Gastrocnemius medialis (tissue), 4 donors: ENCODE data around the gene NFKBIB. TPM values are rescaled to one million over a fixed set of nuclear protein-coding genes. Genes with fewer than 3 reads are reported as not detected.

Experiments used
- ATAC-seq, 2 donors: fragments of 150-250 bp; one replicate each; pipeline ENCODE4 v1.9.1; 2016
- DNase-seq, 2 donors: peaks; one replicate each; pipeline ENCODE4 v3.0.0-alpha.2; 2019
- H3K27ac ChIP-seq, 4 donors: fragments of 200-600 bp; sonication (generic); 1 replicate in 1 of 4; 2 replicates in 3 of 4; pipeline ENCODE4 v1.5.1; 2016 to 2018; ENCODE audit warnings: mild to moderate bottlenecking in 2 of 4, moderate library complexity in 1 of 4
- H3K27me3 ChIP-seq, 3 donors: fragments of 200-600 bp; sonication (generic) in 2 of 3; 1 replicate in 1 of 3; 2 replicates in 2 of 3; pipeline versions ENCODE4 v1.5.1 to v1.6.0; 2016 to 2019; ENCODE audit warnings: mild to moderate bottlenecking in 1 of 3, moderate library complexity in 1 of 3
- H3K36me3 ChIP-seq, 2 donors: fragments of 200-600 bp; sonication (generic) in 1 of 2; one replicate each; pipeline ENCODE4 v1.5.1; 2017 to 2018
- H3K4me1 ChIP-seq, 2 donors: fragments of 200-600 bp; sonication (generic) in 1 of 2; one replicate each; pipeline ENCODE4 v1.5.1; 2016 to 2017; ENCODE audit warnings: mild to moderate bottlenecking in 2 of 2
- H3K4me3 ChIP-seq, 4 donors: fragments of 200-600 bp; sonication (generic) in 3 of 4; 1 replicate in 1 of 4; 2 replicates in 3 of 4; pipeline ENCODE4 v1.5.1; 2016 to 2019; ENCODE audit warnings: mild to moderate bottlenecking in 2 of 4
- H3K9me3 ChIP-seq, 3 donors: fragments of 200-600 bp; sonication (generic) in 2 of 3; 1 replicate in 1 of 3; 2 replicates in 2 of 3; pipeline ENCODE4 v1.5.1; 2016 to 2019
- POLR2A ChIP-seq, 2 donors: fragments of 450-650 bp; IDR thresholded peaks; one replicate each; pipeline ENCODE4 v1.6.1; 2017; ENCODE audit warnings: antibody characterized with exemption in 2 of 2, mild to moderate bottlenecking in 2 of 2, moderate library complexity in 2 of 2
- in situ Hi-C, 4 donors: fragments of 200-750 bp; cut with MboI; loops; one replicate each; pipeline versions ENCODE4 v1.15.0 to v1.8.0; 2017; ENCODE audit warnings: low sequenced_read_pairs in 4 of 4
- intact Hi-C: fragments of 100-400 bp; cut with DNase I; formaldehyde crosslinking; loops from one replicate; pipeline ENCODE4 v1.15.1; 2023; ENCODE audit warnings: low total_unique reads
- total RNA-seq, 4 donors: library from RNA; depleted of rRNA; stranded (reverse); fragments of >200 nt; gene quantifications; one replicate each; pipeline versions ENCODE4 v1.1.0 to v1.2.3, GENCODE V29; 2016
- TF ChIP-seq, protein P1 (sequence below), 5 experiments: fragments of 450-650 bp in 3 of 5; fragments of 200-600 bp in 2 of 5; sonication (generic) in 2 of 5; IDR thresholded peaks in 4 of 5; conservative IDR thresholded peaks in 1 of 5; 1 replicate in 4 of 5; 2 replicates in 1 of 5; pipeline ENCODE4 v1.5.1; 2016 to 2019; ENCODE audit warnings: antibody characterized with exemption in 5 of 5, mild to moderate bottlenecking in 3 of 5, moderate library complexity in 3 of 5

Gene NFKBIB, protein sequence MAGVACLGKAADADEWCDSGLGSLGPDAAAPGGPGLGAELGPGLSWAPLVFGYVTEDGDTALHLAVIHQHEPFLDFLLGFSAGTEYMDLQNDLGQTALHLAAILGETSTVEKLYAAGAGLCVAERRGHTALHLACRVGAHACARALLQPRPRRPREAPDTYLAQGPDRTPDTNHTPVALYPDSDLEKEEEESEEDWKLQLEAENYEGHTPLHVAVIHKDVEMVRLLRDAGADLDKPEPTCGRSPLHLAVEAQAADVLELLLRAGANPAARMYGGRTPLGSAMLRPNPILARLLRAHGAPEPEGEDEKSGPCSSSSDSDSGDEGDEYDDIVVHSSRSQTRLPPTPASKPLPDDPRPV
- total RNA-seq: 10 to 100 TPM; 32.2 to 63.8 (median 53.6) TPM

DNA sequence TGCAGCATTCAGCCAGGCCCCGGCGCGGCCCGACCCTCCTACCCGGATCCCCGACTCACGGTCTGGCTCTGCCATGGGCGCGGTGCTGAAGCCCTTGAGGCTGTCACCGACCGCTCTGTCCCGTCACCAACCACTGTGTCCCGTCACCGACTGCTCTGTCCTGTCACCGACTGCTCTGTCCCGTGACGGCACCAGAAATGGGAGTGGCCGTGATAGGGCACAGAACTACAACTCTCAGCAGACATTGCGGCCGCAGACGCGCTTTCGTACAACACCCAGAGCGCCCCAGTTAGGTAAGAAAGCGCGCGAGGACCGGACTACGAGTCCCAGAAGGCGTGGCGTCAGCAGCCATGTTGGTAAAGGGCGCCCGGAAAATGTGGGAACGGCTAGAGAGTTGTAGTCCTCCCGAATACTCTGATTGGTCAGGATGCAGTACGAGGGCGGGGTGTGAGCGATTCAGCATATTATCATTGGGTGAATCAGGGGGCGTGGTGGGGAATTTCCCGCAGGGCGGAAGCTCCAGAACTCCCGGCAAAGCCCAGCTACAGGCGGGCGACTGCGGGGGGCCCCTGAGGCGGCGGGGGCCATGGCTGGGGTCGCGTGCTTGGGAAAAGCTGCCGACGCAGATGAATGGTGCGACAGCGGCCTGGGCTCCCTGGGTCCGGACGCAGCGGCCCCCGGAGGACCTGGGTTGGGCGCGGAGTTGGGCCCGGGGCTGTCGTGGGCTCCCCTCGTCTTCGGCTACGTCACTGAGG is at the start of gene NFKBIB, which contains the start of gene SIRT2:
Gene NFKBIB, plus strand, starts transcription at position 523 of the 755 bp plus-strand sequence. Its CDS starts 64 bp downstream, at position 587.
Gene SIRT2, minus strand, starts transcription at position 172 of the 755 bp plus-strand sequence. Its CDS starts 97 bp downstream, at position 75.
- peaks cover 45 to 50% of the 10 kb centered on the region in 2 donors for H3K4me1 ChIP-seq
- H3K27me3 ChIP-seq: no peaks in the 10 kb centered on the region
- peak within 1 kb of the TSS; percentile 74 to 98 (median 90) for H3K4me3 ChIP-seq
- in situ Hi-C loops: loop anchor here in 3 of 4 donors (5.0 to 25.0 kb wide), 4 partner anchors 47 to 162 kb away; partner anchors contain the start of genes CAPN12 (in 2 of the 3), ECH1 (in 1 of the 3) and HNRNPL (in 1 of the 3)
- DNase-seq: peak; percentile 100
- peak; percentile 97 to 98 for ATAC-seq
- TF ChIP-seq, protein P1, sequence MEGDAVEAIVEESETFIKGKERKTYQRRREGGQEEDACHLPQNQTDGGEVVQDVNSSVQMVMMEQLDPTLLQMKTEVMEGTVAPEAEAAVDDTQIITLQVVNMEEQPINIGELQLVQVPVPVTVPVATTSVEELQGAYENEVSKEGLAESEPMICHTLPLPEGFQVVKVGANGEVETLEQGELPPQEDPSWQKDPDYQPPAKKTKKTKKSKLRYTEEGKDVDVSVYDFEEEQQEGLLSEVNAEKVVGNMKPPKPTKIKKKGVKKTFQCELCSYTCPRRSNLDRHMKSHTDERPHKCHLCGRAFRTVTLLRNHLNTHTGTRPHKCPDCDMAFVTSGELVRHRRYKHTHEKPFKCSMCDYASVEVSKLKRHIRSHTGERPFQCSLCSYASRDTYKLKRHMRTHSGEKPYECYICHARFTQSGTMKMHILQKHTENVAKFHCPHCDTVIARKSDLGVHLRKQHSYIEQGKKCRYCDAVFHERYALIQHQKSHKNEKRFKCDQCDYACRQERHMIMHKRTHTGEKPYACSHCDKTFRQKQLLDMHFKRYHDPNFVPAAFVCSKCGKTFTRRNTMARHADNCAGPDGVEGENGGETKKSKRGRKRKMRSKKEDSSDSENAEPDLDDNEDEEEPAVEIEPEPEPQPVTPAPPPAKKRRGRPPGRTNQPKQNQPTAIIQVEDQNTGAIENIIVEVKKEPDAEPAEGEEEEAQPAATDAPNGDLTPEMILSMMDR (IDR thresholded peaks at IDR 0.05 in 4 of 5, conservative IDR thresholded peaks at IDR 0.05 in 1 of 5): no peak
- peak; percentile 94 to 98 for TF ChIP-seq POLR2A (IDR thresholded peaks at IDR 0.05)
- peaks cover 0 to 6% of the 10 kb centered on the region in 2 donors for H3K36me3 ChIP-seq
- intact Hi-C loops: loop anchor here (1.0 to 10.0 kb wide), 5 partner anchors 31 to 725 kb away; partner anchors contain the start of genes ECH1, HNRNPL, MRPS12 and SAMD4B
- peak within 1 kb of the TSS; percentile 90 to 99 (median 96) for H3K27ac ChIP-seq
- no peaks in the 10 kb centered on the region for H3K9me3 ChIP-seq

- intact Hi-C loops (loop anchor here (5.0 kb wide), 1 partner anchor 562 kb away; the partner anchor contains the start of gene PLEKHG2), in situ Hi-C loops (loop anchor here in 1 of 4 donors (5.0 kb wide), 1 partner anchor 47 kb away; the partner anchor contains the start of genes NFKBIB and SIRT2)
- peak in 1 of 2 donors; percentile 100 for DNase-seq
- Histone ChIP-seq H3K4me3 (peak overlapping the region; percentile 57 to 95 (median 85)), H3K27ac (peak overlapping the region; percentile 96 to 100 (median 98)), H3K4me1 (peaks cover 39 to 46% of the 10 kb centered on the region in 2 donors), H3K9me3 (no peaks in the 10 kb centered on the region), H3K36me3 (peaks cover 4 to 24% of the 10 kb centered on the region in 2 donors), H3K27me3 (no peaks in the 10 kb centered on the region)
- peak; percentile 95 to 97 for TF ChIP-seq POLR2A (IDR thresholded peaks at IDR 0.05)
- TF ChIP-seq, protein P1 (IDR thresholded peaks at IDR 0.05 in 4 of 5, conservative IDR thresholded peaks at IDR 0.05 in 1 of 5): peak; percentile 16 to 44 (median 40)
- peak; percentile 8 to 79 for ATAC-seq
Observed at GRCh38 chr19:38850436-38850975, 49.3 kb upstream of the NFKBIB start.

GRCh38 chr19:38850976-38851621 is 48.7 kb upstream of the NFKBIB start:
- intact Hi-C loops: loop anchor here (5.0 kb wide), 1 partner anchor 561 kb away; the partner anchor contains the start of gene PLEKHG2

More at GRCh38 chr19:38850976-38851621, 48.7 kb upstream of the NFKBIB start:
- H3K4me1 ChIP-seq: peaks cover 33 to 40% of the 10 kb centered on the region in 2 donors
- in situ Hi-C loops: loop anchor here in 1 of 4 donors (5.0 kb wide), 1 partner anchor 46 kb away; the partner anchor contains the start of genes NFKBIB and SIRT2
- peak overlapping the region; percentile 96 to 100 (median 98) for H3K27ac ChIP-seq
- DNase-seq: peak in 1 of 2 donors; percentile 52
- TF ChIP-seq, protein P1 (IDR thresholded peaks at IDR 0.05 in 4 of 5, conservative IDR thresholded peaks at IDR 0.05 in 1 of 5): no peak
- no peak for TF ChIP-seq POLR2A (IDR thresholded peaks at IDR 0.05)
- ATAC-seq: no peak
- no peaks in the 10 kb centered on the region for H3K9me3 ChIP-seq
- no peaks in the 10 kb centered on the region for H3K27me3 ChIP-seq
- H3K36me3 ChIP-seq: peaks cover 4 to 18% of the 10 kb centered on the region in 2 donors
- H3K4me3 ChIP-seq: peak overlapping the region; percentile 57 to 95 (median 85)
